ENCODE data around the gene OR10Z1.

Gene OR10Z1, protein sequence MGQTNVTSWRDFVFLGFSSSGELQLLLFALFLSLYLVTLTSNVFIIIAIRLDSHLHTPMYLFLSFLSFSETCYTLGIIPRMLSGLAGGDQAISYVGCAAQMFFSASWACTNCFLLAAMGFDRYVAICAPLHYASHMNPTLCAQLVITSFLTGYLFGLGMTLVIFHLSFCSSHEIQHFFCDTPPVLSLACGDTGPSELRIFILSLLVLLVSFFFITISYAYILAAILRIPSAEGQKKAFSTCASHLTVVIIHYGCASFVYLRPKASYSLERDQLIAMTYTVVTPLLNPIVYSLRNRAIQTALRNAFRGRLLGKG

GRCh38 chr1:158604968-158605367 is at the start of gene OR10Z1:
Gene OR10Z1 (plus strand): TSS chr1:158605268. CDS start chr1:158606439, 1,171 bp downstream.
- DNase-seq: no peak

- DNase-seq: no peak
Observed at GRCh38 chr1:158559696-158560095, 45.4 kb upstream of the OR10Z1 start.

DNA sequence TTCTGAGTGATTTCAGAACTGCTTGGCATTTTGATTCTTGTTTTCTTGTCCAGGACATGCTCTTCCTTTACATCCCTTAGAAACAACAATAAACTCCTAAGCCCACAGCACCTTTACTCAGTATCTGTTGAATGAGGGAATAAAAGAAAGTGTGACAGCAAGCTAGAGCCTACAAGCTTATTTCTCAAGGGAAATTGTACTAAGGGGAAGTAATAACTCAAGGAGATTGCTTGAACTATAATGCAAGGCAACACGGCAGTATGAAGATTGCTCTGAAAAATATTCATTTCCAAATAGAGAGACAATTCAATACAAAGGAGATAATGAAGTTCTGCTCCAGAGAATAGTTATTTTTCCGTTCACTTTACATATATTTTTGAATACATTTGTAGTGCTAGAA is 41.2 kb upstream of the OR10Z1 start:
- DNase-seq: peak; percentile 6 to 15

- peak; percentile 37 to 42 for DNase-seq
Observed at GRCh38 chr1:158564608-158565007, 40.5 kb upstream of the OR10Z1 start.

DNA sequence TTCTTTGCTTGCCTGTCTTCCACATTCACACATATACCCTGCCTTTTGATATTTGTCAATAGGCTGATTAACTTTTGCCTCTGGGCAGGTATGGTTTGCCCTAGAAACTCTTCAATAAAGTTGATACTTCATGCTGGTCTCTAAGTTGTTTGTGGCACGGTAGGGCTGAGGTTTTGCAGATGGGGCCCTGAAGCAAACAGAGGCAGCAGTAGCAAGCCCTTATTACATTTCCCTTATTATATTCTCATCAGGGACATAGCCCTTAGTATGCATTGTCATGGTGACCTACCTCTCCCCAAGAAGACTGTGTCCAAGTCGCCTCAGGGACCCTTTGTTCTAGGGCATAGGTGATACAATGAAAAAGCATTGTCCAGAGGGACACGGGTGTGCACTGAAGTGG is 34.6 kb upstream of the OR10Z1 start, which contains the start of gene OR6P1:
TSS of gene OR6P1 (minus strand) at position 101 of the 400 bp plus-strand sequence. CDS start 6,976 bp downstream, outside the sequence.
- no peak for DNase-seq

DNA sequence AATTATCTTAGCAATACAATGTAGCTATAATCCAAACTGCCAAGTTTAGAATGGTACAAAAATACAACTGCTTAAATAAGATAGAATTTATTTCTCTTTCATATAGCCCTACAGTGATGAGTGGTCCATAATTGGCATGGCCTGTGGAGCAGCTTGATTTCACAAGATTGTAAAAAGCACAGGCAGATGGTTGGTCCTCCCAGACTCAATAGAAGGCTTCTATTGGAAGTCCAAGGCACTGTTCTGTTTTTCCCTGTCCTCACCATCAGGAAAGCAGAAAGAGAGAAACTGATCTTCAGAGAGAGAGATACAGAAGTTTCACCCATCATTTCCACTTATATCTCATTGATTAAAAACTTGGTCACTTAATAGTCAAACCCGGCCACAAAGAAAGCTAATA is 32.8 kb upstream of the OR10Z1 start:
- DNase-seq: no peak

GRCh38 chr1:158577561-158577960 is 27.5 kb upstream of the OR10Z1 start:
- no peak for DNase-seq

DNA sequence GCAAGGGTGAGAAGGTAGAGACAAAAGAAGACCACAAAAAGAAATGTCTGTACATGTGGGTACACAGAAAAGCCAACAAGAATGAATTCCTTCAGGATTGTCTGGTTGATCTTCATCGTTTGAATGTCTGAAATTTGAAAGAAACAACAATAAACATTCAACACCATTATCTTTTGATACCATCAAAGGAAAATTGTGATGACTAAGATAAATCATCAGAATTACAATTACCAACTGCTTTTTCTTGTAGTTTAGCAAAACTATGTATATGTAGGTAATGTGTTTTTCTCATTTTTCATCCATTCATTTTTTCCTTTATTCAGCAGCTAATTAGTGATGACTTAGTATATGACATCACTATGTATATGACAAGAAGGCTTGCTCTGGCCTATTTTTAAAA is 25.3 kb upstream of the OR10Z1 start, which contains the start of gene OR10X1:
TSS of gene OR10X1 (minus strand) at position 167 of the 400 bp plus-strand sequence. CDS start at position 167, 0 bp downstream.
- DNase-seq: no peak

DNA sequence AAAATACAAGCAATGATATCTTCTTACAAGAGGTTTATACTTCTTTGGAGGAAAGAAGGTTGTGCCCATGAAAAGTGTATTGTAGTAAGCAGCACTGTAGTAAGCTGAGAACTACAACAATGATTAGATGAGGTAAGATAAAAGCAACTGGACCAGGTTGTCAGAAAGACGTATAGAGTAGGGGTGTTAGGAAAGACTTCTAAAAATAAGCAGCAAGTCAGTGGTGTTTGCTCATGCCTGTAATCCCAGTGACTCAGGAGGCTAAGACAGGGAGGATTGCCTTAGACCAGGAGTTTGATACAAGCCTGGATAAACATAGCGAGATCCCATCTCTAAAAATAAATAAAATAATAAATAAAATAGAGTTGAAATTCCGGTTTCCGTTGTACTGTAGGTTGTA is 21.1 kb upstream of the OR10Z1 start:
- DNase-seq: no peak

GRCh38 chr1:158586942-158587341 is 18.1 kb upstream of the OR10Z1 start:
- DNase-seq: no peak

GRCh38 chr1:158600735-158601134 is 4.3 kb upstream of the OR10Z1 start:
- DNase-seq: no peak

GRCh38 chr1:158607296-158607695 is 2.2 kb downstream of the OR10Z1 start:
- DNase-seq: no peak

DNA sequence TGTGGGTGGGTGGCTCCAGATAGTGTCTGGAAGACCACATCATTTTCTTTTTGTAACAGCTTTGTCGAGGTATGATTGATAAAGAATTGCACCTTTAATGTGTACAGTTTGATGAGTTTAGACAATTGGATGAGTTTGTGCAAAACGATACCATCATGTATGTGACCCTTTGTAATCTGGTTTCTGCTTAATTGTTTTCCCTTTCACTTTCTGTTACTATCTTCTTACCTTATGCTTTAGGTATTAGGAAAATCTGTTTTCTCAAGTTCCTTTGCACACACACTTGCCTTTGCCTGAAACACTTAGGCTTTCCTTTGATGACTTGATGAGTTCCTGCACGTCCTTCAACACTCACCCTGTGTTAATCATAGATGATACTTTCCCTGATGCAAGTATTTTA is 6.8 kb downstream of the OR10Z1 start:
- DNase-seq: no peak

DNA sequence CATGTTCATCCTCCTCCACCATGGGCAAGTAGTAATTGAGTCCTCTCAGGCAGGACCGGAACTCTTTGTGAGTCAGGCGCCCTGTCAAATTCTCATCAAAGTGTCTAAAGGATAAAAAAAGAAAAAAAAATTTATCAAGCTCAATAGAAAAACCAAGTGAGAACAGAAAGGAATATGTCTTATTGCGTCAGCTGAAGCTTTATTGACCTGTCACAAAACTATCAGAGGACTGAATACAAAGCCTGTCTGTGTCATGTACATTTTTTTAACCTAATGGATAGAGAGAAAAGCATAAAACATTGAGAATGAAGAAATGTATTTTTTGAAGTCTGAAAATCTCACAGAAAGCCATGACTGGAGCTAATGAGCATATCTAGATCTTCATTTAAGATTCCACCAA is 8.7 kb downstream of the OR10Z1 start:
- DNase-seq: no peak

DNA sequence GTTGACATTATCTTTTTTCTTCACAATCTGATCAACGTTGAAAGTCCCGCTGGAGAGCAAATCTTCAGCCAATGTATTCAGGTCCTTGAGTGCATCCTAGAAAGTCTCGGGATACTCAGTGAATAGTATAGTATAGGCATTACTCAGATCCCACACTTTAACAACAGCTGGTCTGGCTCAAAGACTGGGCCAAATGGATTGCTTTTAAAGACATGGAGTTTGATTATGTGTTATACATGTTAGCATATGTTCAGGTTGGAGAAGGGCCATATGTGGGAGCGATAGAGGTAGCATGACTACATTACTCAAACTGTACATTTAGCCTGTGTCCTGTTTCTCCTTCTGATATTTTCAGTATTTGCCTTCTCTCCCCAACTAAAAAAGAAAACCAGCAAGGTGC is 33.1 kb downstream of the OR10Z1 start:
- DNase-seq: no peak

- no peak for DNase-seq
Observed at GRCh38 chr1:158638904-158639303, 33.8 kb downstream of the OR10Z1 start.

GRCh38 chr1:158644449-158644848 is 39.4 kb downstream of the OR10Z1 start:
- DNase-seq: peak in 1 of 2 experiments; percentile 1

DNA sequence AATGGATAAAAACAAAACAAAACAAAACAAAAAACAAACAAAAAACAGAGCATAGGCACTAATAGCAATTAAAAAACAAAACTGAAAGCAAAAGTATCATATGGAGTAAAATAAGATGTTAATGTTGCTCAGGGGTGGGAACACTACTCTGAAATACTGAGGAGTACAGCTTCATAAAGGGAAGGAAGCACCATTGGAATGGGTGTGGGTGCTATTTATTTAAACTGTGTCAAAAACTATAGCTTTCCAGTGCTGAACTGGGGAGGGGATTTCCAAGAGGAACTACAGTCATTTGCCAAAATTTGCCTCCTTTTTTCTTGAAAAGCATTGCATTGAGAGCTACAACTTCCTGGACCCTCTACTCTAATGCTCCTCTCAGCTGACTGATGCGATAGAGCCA is 41.4 kb downstream of the OR10Z1 start:
- no peak for DNase-seq

- peak in 1 of 2 experiments; percentile 2 for DNase-seq
Observed at GRCh38 chr1:158649052-158649451, 44.0 kb downstream of the OR10Z1 start.

DNA sequence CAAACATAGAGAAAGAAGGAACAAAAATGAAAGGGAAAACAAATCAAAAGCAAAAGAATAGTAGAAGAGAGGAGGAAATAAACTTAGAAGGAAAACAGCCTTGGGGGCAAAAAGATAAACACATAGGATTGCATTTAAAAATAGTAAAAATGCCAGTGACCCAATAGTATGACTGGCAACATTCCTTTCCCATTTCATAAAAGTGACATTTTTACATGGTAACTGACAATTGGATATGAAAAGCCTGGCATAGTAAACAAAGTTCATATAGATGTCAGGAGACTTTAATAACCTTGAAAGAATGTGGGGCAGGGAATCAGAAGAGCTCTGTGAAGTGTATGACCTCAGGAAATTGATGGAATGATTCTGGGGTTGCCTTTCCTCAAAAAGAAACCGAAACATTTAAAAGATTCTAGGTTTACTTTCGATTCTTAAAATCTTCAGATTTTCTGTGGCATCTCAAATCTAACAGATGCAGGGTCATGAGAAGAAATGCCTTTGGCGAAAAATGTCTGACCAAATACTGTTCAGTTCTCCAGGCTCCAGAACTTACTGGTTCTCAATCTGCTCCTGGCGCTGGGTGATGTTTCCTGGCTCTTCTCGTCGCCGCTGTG is 47.8 kb downstream of the OR10Z1 start:
- no peak for DNase-seq

GRCh38 chr1:158654086-158654485 is 49.0 kb downstream of the OR10Z1 start:
- DNase-seq: no peak

DNA sequence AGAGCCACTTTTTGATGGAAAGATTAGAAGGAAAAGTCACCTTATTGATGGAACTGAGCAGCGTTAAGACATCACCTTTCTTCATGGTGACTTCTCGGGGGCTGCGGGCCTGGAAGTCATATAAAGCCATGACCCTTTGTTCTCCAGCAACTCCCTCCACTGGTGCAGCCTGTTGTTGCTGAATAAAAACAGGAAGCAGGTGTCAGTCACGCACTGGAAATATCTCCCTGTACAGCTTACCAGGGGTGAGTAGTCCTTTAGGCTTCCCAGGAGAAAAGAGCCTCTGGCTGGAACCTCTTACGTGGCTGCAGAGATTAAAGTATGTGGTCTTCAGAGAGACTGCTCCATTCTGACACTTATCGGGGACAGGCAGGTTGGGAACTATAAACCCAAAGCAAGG is 49.5 kb downstream of the OR10Z1 start:
- DNase-seq: peak in 1 of 2 experiments; percentile 6

Data from Kasumi-1 (cell line).